K562 (cell line): Measurements from ENCODE around the gene PPP1R14B. TPM values are rescaled to one million over a fixed set of nuclear protein-coding genes. Genes with fewer than 3 reads are reported as not detected.

ENCODE experiments used
- ATAC-seq: fragments of 200-7000 bp; cut with Tn5 transposase; 3 replicates; pipeline ENCODE4 v1.9.1; 2020; ENCODE audit warnings: moderate library complexity
- BruUV-seq: library from RNA; stranded (reverse); fragments of 400-500 nt; replicated peaks from 2 replicates; lab custom pipeline; 2021; lab: Mats Ljungman, UMichigan
- CTCF ChIA-PET: fragments of 300-600 bp; formaldehyde crosslinking; extraction: SDS; loops from one replicate; lab custom pipeline; 2021; ENCODE audit warnings: low intra/inter-chr PET ratio; lab: Yijun Ruan, JAX
- POLR2A ChIA-PET: fragments of 300-600, 350-650 bp; sonication (Branson Sonifier 250); formaldehyde crosslinking; extraction: SDS; loops from one replicate; lab custom pipeline; 2021; ENCODE audit warnings: antibody characterized with exemption, inconsistent platforms; lab: Yijun Ruan, JAX
- DNase-seq, 4 experiments: peaks; one replicate each; pipeline versions ENCODE4 v3.0.0 to v3.0.0-alpha.2; 2011 to 2018; ENCODE audit warnings: low spot score in 3 of 4, mixed read lengths in 3 of 4; ENCODE audit errors: extremely low read depth in 1 of 4
- FAIRE-seq: peaks from 2 replicates; lab custom pipeline; 2011; peaks lifted over from hg19 to GRCh38; lab: Jason Lieb, UNC
- H2AFZ ChIP-seq: 2 replicates; pipeline ENCODE4 v1.6.0; 2011; ENCODE audit warnings: low read depth, low read length, control low read depth, inconsistent platforms
- H3K27ac ChIP-seq: fragments of 200-600 bp; 3 replicates; pipeline ENCODE4 v1.8.0; 2011; ENCODE audit warnings: low read depth, mild to moderate bottlenecking, control low read depth, inconsistent platforms, low read length, moderate library complexity, mixed read lengths; ENCODE audit errors: extremely low read depth
- H3K27me3 ChIP-seq, 2 experiments: fragments of 300-600 bp in 1 of 2; 2 replicates in 1 of 2; 3 replicates in 1 of 2; pipeline versions ENCODE4 v1.6.0 to v1.8.0; 2011; ENCODE audit warnings: inconsistent platforms in 2 of 2, low read length in 2 of 2, mild to moderate bottlenecking in 1 of 2, mixed read lengths in 1 of 2, moderate library complexity in 1 of 2; ENCODE audit not compliant: control insufficient read depth in 2 of 2, insufficient read depth in 2 of 2
- H3K36me3 ChIP-seq: fragments of 300-600 bp; 3 replicates; pipeline ENCODE4 v1.8.0; 2011; ENCODE audit warnings: mild to moderate bottlenecking, low read length, inconsistent platforms; ENCODE audit not compliant: control insufficient read depth, insufficient read depth
- H3K4me1 ChIP-seq, 2 experiments: fragments of 200-600 bp in 1 of 2; replicated peaks in 1 of 2; 2 replicates in 1 of 2; 3 replicates in 1 of 2; pipeline versions ENCODE4 v1.5.1 to v1.8.0; 2011; ENCODE audit warnings: inconsistent platforms in 2 of 2, low read length in 2 of 2, mild to moderate bottlenecking in 1 of 2, mixed read lengths in 1 of 2, moderate library complexity in 1 of 2; ENCODE audit not compliant: control insufficient read depth in 2 of 2, insufficient read depth in 2 of 2
- H3K4me2 ChIP-seq: 2 replicates; pipeline ENCODE4 v1.6.1; 2011; ENCODE audit warnings: low read length, control low read depth, inconsistent platforms, mixed read lengths; ENCODE audit not compliant: insufficient read depth
- H3K4me3 ChIP-seq: fragments of 200-600 bp; sonication (generic), shearing (Covaris generic); 2 replicates; pipeline ENCODE4 v1.5.1; 2016; ENCODE audit warnings: control low read depth, inconsistent platforms
- H3K79me2 ChIP-seq: fragments of 200-600 bp; 3 replicates; pipeline ENCODE4 v1.8.0; 2011; ENCODE audit warnings: low read length, inconsistent platforms; ENCODE audit not compliant: control insufficient read depth, insufficient read depth
- H3K9ac ChIP-seq, 2 experiments: 2 replicates each; pipeline versions ENCODE4 v1.6.0 to v1.6.1; 2011; ENCODE audit warnings: low read depth in 2 of 2, low read length in 2 of 2, control low read depth in 1 of 2, inconsistent platforms in 1 of 2, mild to moderate bottlenecking in 1 of 2, mixed read lengths in 1 of 2; ENCODE audit not compliant: insufficient read depth in 1 of 2
- H3K9me1 ChIP-seq: one replicate; pipeline ENCODE4 v1.6.0; 2011; ENCODE audit warnings: inconsistent platforms, mild to moderate bottlenecking, low read length, moderate library complexity; ENCODE audit not compliant: control insufficient read depth, insufficient read depth
- H3K9me3 ChIP-seq: replicated peaks from 2 replicates; pipeline ENCODE4 v1.5.1; 2011; ENCODE audit warnings: low read depth, low read length, inconsistent platforms; ENCODE audit not compliant: control insufficient read depth, insufficient read depth
- H4K20me1 ChIP-seq: replicated peaks from 2 replicates; pipeline ENCODE4 v1.6.1; 2011; ENCODE audit warnings: low read length, inconsistent platforms, mixed read lengths; ENCODE audit not compliant: control insufficient read depth, insufficient read depth
- ARID2 ChIP-seq: fragments of 450-650 bp; IDR thresholded peaks from 2 replicates; pipeline ENCODE4 v1.6.1; 2017; ENCODE audit warnings: antibody characterized with exemption, mild to moderate bottlenecking
- BCOR ChIP-seq: fragments of 450-650 bp; IDR thresholded peaks from 2 replicates; pipeline ENCODE4 v1.6.1; 2016
- HDAC2 ChIP-seq: fragments of 450-650 bp; IDR thresholded peaks from 2 replicates; pipeline ENCODE4 v1.6.1; 2016; ENCODE audit warnings: mild to moderate bottlenecking
- MYC ChIP-seq, 2 experiments: fragments of 250-450 bp in 1 of 2; sonication (Bioruptor Pico) in 1 of 2; IDR thresholded peaks; 2 replicates each; pipeline versions ENCODE4 v1.5.1 to v1.6.1; 2012 to 2021; ENCODE audit warnings: low read depth in 2 of 2, borderline replicate concordance in 1 of 2, improper control_type of control experiment in 1 of 2, low read length in 1 of 2, mild to moderate bottlenecking in 1 of 2, moderate library complexity in 1 of 2
- PHTF2 ChIP-seq: fragments of 250-450 bp; sonication (Bioruptor Pico); IDR thresholded peaks from 2 replicates; pipeline ENCODE4 v1.5.0; 2021; ENCODE audit warnings: mild to moderate bottlenecking
- PKNOX1 ChIP-seq: fragments of 450-650 bp; IDR thresholded peaks from 2 replicates; pipeline ENCODE4 v1.6.1; 2016
- RBFOX2 ChIP-seq: fragments of 200-400 bp; formaldehyde crosslinking; IDR thresholded peaks from 2 replicates; pipeline ENCODE4 v1.6.1; 2017; ENCODE audit warnings: low read depth, mild to moderate bottlenecking, low read length, moderate library complexity
- RBM25 ChIP-seq: fragments of 200-400 bp; formaldehyde crosslinking; IDR thresholded peaks from 2 replicates; pipeline ENCODE4 v1.6.1; 2018; ENCODE audit warnings: low read length, low read depth, moderate library complexity; ENCODE audit not compliant: severe bottlenecking
- SMARCA5 ChIP-seq: fragments of 450-650 bp; IDR thresholded peaks from 2 replicates; pipeline ENCODE4 v1.6.1; 2016
- THRA ChIP-seq: fragments of 450-650 bp; IDR thresholded peaks from 2 replicates; pipeline ENCODE4 v1.6.1; 2017; ENCODE audit warnings: mild to moderate bottlenecking, moderate library complexity
- ZNF121 ChIP-seq: sonication (generic); formaldehyde crosslinking; conservative IDR thresholded peaks from 2 replicates; pipeline ENCODE4 v1.8.0; 2022; ENCODE audit warnings: missing genetic modification reagents
- ZNF212 ChIP-seq: fragments of 450-650 bp; formaldehyde crosslinking; IDR thresholded peaks from 2 replicates; pipeline ENCODE4 v1.4.0; 2020; ENCODE audit warnings: mild to moderate bottlenecking
- WGBS: fragments of 100-300 bp; shearing (Covaris generic); methylation state at CpG from one replicate; pipeline ENCODE4 v1.1.6; 2016; ENCODE audit warnings: low coverage, mixed read lengths; ENCODE audit not compliant: insufficient coverage; ENCODE audit errors: missing lambda C conversion rate; 5-methylcytosine and 5-hydroxymethylcytosine counted together
- in situ Hi-C: fragments of 300-500 bp; cut with MboI; formaldehyde crosslinking; loops from 4 replicates; pipeline ENCODE4 v1.15.0; 2018; ENCODE audit warnings: inconsistent platforms, mixed read lengths
- intact Hi-C: fragments of 100-400 bp; cut with micrococcal nuclease; formaldehyde crosslinking; loops from 2 replicates; pipeline ENCODE4 v1.14.2; 2022
- polyA plus RNA-seq, 8 experiments: library from polyadenylated mRNA; depleted of rRNA in 4 of 8; stranded (reverse) in 5 of 8; unstranded in 3 of 8; fragments of >200 nt; fragmentation: Nextera tagmentation in 2 of 8; fragmentation: Illumina TruSeq in 1 of 8; extraction: Ambion mirVana in 2 of 8; extraction: Trizol in 1 of 8; gene quantifications; 2 replicates each; pipeline versions ENCODE4 v1.2.1 to v1.2.3, GENCODE V29; 2011 to 2014; ENCODE audit warnings: inconsistent platforms in 1 of 8, missing spikeins in 1 of 8
- total RNA-seq, 7 experiments: library from RNA; depleted of rRNA in 6 of 7; stranded (reverse); fragments of >200 nt in 6 of 7; fragmentation: Illumina TruSeq in 2 of 7; extraction: Trizol in 2 of 7; gene quantifications; 2 replicates each; pipeline versions ENCODE4 v1.2.1 to v1.2.3, GENCODE V29; 2011 to 2021; ENCODE audit warnings: low replicate concordance in 1 of 7

The PPP1R14B gene
- total and polyA plus RNA-seq, 9 of the 15 experiments (the other 6 are each of a cell fraction or from before 2014, with no cell fraction given) = 7.7 to 566 (median 212) TPM

GRCh38 chr11:64237484-64237951 is 9.2 kb downstream of the PPP1R14B start:
- ChIA-PET POLR2A (interaction anchor here (1.0 to 1.6 kb wide), 3 partner anchors 13 to 31 kb away, joined by 3 to 9 read pairs (median 3); no protein-coding TSS in a partner anchor), CTCF (no interaction called here)
- Histone ChIP-seq H3K79me2 (peaks cover 43% of the 10 kb centered on the region), H3K27me3 (no peaks in the 10 kb centered on the region), H3K36me3 (peaks cover 44% of the 10 kb centered on the region; the same call in 2 of the 3 replicates), H3K4me2 (no peak overlapping the region), H2AFZ (no peak overlapping the region), H3K9ac (no peak overlapping the region), H3K4me1 (peaks cover 23 to 61% of the 10 kb centered on the region in 2 experiments), H4K20me1 (0 out of 2 replicates have a peak, but pooled peaks cover 3% of the 10 kb centered on the region), H3K9me1 (no peaks in the 10 kb centered on the region), H3K27ac (0 out of 3 replicates have a peak overlapping the region, but pooled peaks have one; percentile 12), H3K9me3 (no peaks in the 10 kb centered on the region), H3K4me3 (no peak overlapping the region)
- intact Hi-C loops (no loop called here), in situ Hi-C loops (no loop called here)
- 82% methylated on average over 10 of the region's 12 CpGs for WGBS
- TF ChIP-seq RBFOX2 = peak; percentile 44; the same call in 1 of the 2 replicates
- TF ChIP-seq ZNF212 (CRISPR knock-in tag) = no peak
- ATAC-seq (no peak), FAIRE-seq (no peak), DNase-seq (no peak)
- BruUV-seq = no TSS peak

- peaks cover 44% of the 10 kb centered on the region for H3K79me2 ChIP-seq
- intact Hi-C loops = no loop called here
- in situ Hi-C loops = no loop called here
- peaks cover 38 to 66% of the 10 kb centered on the region in 2 experiments for H3K4me1 ChIP-seq
- H3K27ac ChIP-seq = no peak overlapping the region; the same call in 2 of the 3 replicates
- CTCF ChIA-PET = no interaction called here
- no peaks in the 10 kb centered on the region for H3K9me1 ChIP-seq
- H3K9me3 ChIP-seq = no peaks in the 10 kb centered on the region
- BruUV-seq = TSS peak; percentile 34
- FAIRE-seq (no peak), ATAC-seq (no peak), DNase-seq (no peak)
- POLR2A ChIA-PET = interaction anchor here (1.0 to 1.6 kb wide), 3 partner anchors 10 to 36 kb away, joined by 3 to 4 read pairs (median 3); partner anchors contain the start of genes NUDT22, PPP1R14B and TRPT1
- no peaks in the 10 kb centered on the region for H3K27me3 ChIP-seq
- no peak overlapping the region for H2AFZ ChIP-seq
- H3K9ac ChIP-seq = peak overlapping the region; percentile 38 to 91
- 91% methylated on average over 10 of the region's 12 CpGs for WGBS
- H3K4me3 ChIP-seq = peak overlapping the region; percentile 71
- H4K20me1 ChIP-seq = no peaks in the 10 kb centered on the region
- H3K36me3 ChIP-seq = peaks cover 43% of the 10 kb centered on the region; the same call in 2 of the 3 replicates
- peak overlapping the region; percentile 88 for H3K4me2 ChIP-seq
- no peak for TF ChIP-seq PHTF2 (CRISPR knock-in tag)
- TF ChIP-seq ARID2 = no peak
- TF ChIP-seq RBFOX2 = 0 out of 2 replicates have a peak, but pooled peaks have one; percentile 15
- TF ChIP-seq SMARCA5 = peak; percentile 87
- peak; percentile 37; the same call in 1 of the 2 replicates for TF ChIP-seq HDAC2
- 0 out of 2 replicates have a peak, but pooled peaks have one; percentile 12 for TF ChIP-seq PKNOX1
- peak; percentile 59 for TF ChIP-seq ZNF121 (CRISPR knock-in tag)
- TF ChIP-seq RBM25 = peak; percentile 93
- TF ChIP-seq ZNF212 (CRISPR knock-in tag) = no peak
- peak; percentile 96 for TF ChIP-seq BCOR
- no peak for TF ChIP-seq MYC (IDR thresholded peaks at IDR 0.05; ENCODE audit: low read depth, low read length)
- no peak for TF ChIP-seq MYC (CRISPR knock-in tag; IDR thresholded peaks at IDR 0.05; ENCODE audit: borderline replicate concordance, low read depth)
- TF ChIP-seq THRA = no peak
These were observed 11.1 kb downstream of the PPP1R14B start for GRCh38 chr11:64235437-64236161.
